DOHH2 (cell line): Measurements from ENCODE around the gene YPEL3.

ENCODE experiments used
- H3F3A ChIP-seq: fragments of 200-600 bp; sonication (generic), shearing (Covaris generic); 2 replicates; pipeline ENCODE4 v1.6.0; 2016; ENCODE audit warnings: antibody characterized with exemption, mild to moderate bottlenecking; ENCODE audit not compliant: control insufficient read depth, insufficient read depth
- H3K27ac ChIP-seq: fragments of 200-600 bp; sonication (generic); 2 replicates; pipeline ENCODE4 v1.5.1; 2014; ENCODE audit warnings: low read depth, mild to moderate bottlenecking, low read length, moderate library complexity
- H3K27me3 ChIP-seq: fragments of 200-600 bp; sonication (generic); 2 replicates; pipeline ENCODE4 v1.6.1; 2014; ENCODE audit warnings: mild to moderate bottlenecking, low read length, mixed read lengths; ENCODE audit not compliant: control insufficient read depth
- H3K36me3 ChIP-seq: fragments of 200-600 bp; sonication (generic); 2 replicates; pipeline ENCODE4 v1.6.1; 2014; ENCODE audit warnings: mild to moderate bottlenecking, low read length, moderate library complexity, mixed read lengths; ENCODE audit not compliant: control insufficient read depth
- H3K4me1 ChIP-seq: fragments of 200-600 bp; sonication (generic); 2 replicates; pipeline ENCODE4 v1.6.1; 2014; ENCODE audit warnings: mild to moderate bottlenecking, low read length, mixed read lengths; ENCODE audit not compliant: control insufficient read depth
- H3K4me2 ChIP-seq: fragments of 200-600 bp; sonication (generic); 2 replicates; pipeline ENCODE4 v1.6.0; 2014; ENCODE audit warnings: mild to moderate bottlenecking, low read length, moderate library complexity
- H3K4me3 ChIP-seq: fragments of 200-600 bp; sonication (generic); 2 replicates; pipeline ENCODE4 v1.5.1; 2014; ENCODE audit warnings: mild to moderate bottlenecking, low read length, mixed read lengths
- H3K79me2 ChIP-seq: fragments of 200-600 bp; sonication (generic); 2 replicates; pipeline ENCODE4 v1.6.1; 2014; ENCODE audit warnings: mild to moderate bottlenecking, low read length, mixed read lengths; ENCODE audit not compliant: control insufficient read depth
- H3K9me2 ChIP-seq: fragments of 200-600 bp; sonication (generic); replicated peaks from 2 replicates; pipeline ENCODE4 v1.6.1; 2014; ENCODE audit warnings: mild to moderate bottlenecking, low read length, mixed read lengths; ENCODE audit not compliant: control insufficient read depth
- H3K9me3 ChIP-seq: fragments of 200-600 bp; sonication (generic); 2 replicates; pipeline ENCODE4 v1.6.1; 2014; ENCODE audit warnings: antibody characterized with exemption, low read length, mixed read lengths; ENCODE audit not compliant: control insufficient read depth, insufficient read depth
- H4K20me1 ChIP-seq: fragments of 200-600 bp; sonication (generic); 2 replicates; pipeline ENCODE4 v1.6.0; 2014; ENCODE audit warnings: low read depth, mild to moderate bottlenecking, antibody characterized with exemption, low read length, moderate library complexity; ENCODE audit not compliant: control insufficient read depth, insufficient read depth
- CTCF ChIP-seq: fragments of 200-600 bp; sonication (generic); IDR thresholded peaks from one replicate; pipeline ENCODE4 v1.5.1; 2014; ENCODE audit warnings: antibody characterized with exemption, mild to moderate bottlenecking, low read depth, low read length; ENCODE audit not compliant: poor library complexity, severe bottlenecking
- EZH2phosphoT487 ChIP-seq: fragments of 200-600 bp; sonication (generic); IDR thresholded peaks from 2 replicates; pipeline ENCODE4 v1.6.1; 2017; ENCODE audit warnings: borderline replicate concordance, mild to moderate bottlenecking, antibody characterized with exemption, low read length, moderate library complexity, mixed read lengths

YPEL3 gene

GRCh38 chr16:30114411-30114810 is 18.4 kb upstream of the YPEL3 start:
- no peak overlapping the region for H3K27ac ChIP-seq

GRCh38 chr16:30113711-30114333 is 17.8 kb upstream of the YPEL3 start:
- H3K9me3 ChIP-seq, result no peaks in the 10 kb centered on the region
- H3K27ac ChIP-seq, result no peak overlapping the region
- H3K4me3 ChIP-seq, result no peak overlapping the region
- H3K4me2 ChIP-seq, result no peak overlapping the region
- H3K79me2 ChIP-seq, result no peaks in the 10 kb centered on the region
- H3F3A ChIP-seq, result no peaks in the 10 kb centered on the region
- peaks cover 22% of the 10 kb centered on the region for H3K4me1 ChIP-seq
- H4K20me1 ChIP-seq, result no peaks in the 10 kb centered on the region
- no peak for TF ChIP-seq CTCF
- TF ChIP-seq EZH2phosphoT487, result no peak
- H3K36me3 ChIP-seq, result peaks cover 20% of the 10 kb centered on the region
- no peaks in the 10 kb centered on the region for H3K27me3 ChIP-seq
- H3K9me2 ChIP-seq, result no peaks in the 10 kb centered on the region

More at GRCh38 chr16:30114411-30114810, 18.4 kb upstream of the YPEL3 start:
- no peaks in the 10 kb centered on the region for H3K27me3 ChIP-seq
- peaks cover 23% of the 10 kb centered on the region for H3K36me3 ChIP-seq
- no peak for TF ChIP-seq EZH2phosphoT487
- TF ChIP-seq CTCF, result no peak
- H3K4me2 ChIP-seq, result no peak overlapping the region
- no peak overlapping the region for H3K4me3 ChIP-seq
- no peaks in the 10 kb centered on the region for H3K9me2 ChIP-seq
- H4K20me1 ChIP-seq, result no peaks in the 10 kb centered on the region
- no peaks in the 10 kb centered on the region for H3K79me2 ChIP-seq
- 0 out of 2 replicates have a peak, but pooled peaks cover 2% of the 10 kb centered on the region for H3F3A ChIP-seq
- H3K9me3 ChIP-seq, result no peaks in the 10 kb centered on the region
- peaks cover 22% of the 10 kb centered on the region for H3K4me1 ChIP-seq

- no peak within 1 kb of the TSS for H3K27ac ChIP-seq
- peaks cover 20% of the 10 kb centered on the region for H3K36me3 ChIP-seq
- H3K4me2 ChIP-seq, result peak within 1 kb of the TSS; percentile 21; the same call in 1 of the 2 replicates
Measured at GRCh38 chr16:30113031-30113710, 17.2 kb upstream of the YPEL3 start, which contains the start of gene GDPD3. GDPD3 (minus strand) TSS chr16:30113537; CDS start chr16:30113478, 59 bp downstream.

More at GRCh38 chr16:30113031-30113710, 17.2 kb upstream of the YPEL3 start, which contains the start of gene GDPD3:
- Histone ChIP-seq H4K20me1 (no peaks in the 10 kb centered on the region), H3K4me3 (no peak within 1 kb of the TSS), H3K9me3 (no peaks in the 10 kb centered on the region), H3F3A (no peaks in the 10 kb centered on the region), H3K9me2 (no peaks in the 10 kb centered on the region), H3K27me3 (no peaks in the 10 kb centered on the region), H3K4me1 (peaks cover 22% of the 10 kb centered on the region), H3K79me2 (no peaks in the 10 kb centered on the region)
- no peak for TF ChIP-seq EZH2phosphoT487
- no peak for TF ChIP-seq CTCF
